ELF-1 (cell line): Measurements from ENCODE around the gene CACNA1C.

Experiments
- DNase-seq: peaks from one replicate; pipeline ENCODE4 v3.0.0-alpha.2; 2016; ENCODE audit warnings: low read depth, low spot score

Gene CACNA1C

DNA sequence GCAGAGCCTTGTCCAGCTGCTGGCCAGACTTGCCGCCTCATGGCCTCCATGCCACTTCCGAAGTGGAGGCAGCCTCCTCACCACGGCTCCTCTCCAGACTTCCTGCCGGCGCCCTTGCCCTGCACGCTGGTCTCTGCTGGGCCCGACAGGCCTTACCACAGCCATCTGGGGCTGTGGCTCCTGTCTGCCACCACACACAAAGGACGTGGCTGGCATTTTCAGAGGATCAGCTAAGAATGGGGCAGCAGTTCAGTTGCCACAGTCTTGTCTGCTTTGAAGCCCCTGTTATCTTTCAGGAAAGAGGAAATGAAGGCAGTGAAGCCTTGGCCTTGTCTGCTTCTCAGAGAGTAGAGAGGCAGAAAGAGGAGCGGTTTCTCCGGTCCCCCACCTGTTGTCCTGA lies 564.0 kb downstream of the CACNA1C start:
- no peak for DNase-seq

DNA sequence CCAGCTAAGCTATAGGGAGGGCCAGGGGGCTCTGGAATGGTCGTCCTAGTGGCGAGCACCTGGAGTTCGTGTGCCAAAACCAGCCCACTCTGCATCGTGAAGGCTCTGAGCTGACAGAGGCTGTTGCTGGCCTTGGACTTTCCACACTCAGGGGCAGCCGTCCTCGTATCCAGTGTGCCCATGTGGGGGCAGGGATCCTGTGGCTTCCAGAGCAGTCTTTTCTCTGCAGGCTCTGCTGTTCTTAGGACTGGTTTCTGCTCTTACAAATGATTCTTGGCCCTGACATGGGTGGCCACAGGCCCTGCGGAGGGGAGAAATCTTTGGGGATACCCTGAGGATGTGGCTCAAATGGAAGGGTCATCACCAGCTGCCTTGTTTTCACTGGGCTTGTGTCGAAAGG lies 564.6 kb downstream of the CACNA1C start:
- DNase-seq, result no peak

DNA sequence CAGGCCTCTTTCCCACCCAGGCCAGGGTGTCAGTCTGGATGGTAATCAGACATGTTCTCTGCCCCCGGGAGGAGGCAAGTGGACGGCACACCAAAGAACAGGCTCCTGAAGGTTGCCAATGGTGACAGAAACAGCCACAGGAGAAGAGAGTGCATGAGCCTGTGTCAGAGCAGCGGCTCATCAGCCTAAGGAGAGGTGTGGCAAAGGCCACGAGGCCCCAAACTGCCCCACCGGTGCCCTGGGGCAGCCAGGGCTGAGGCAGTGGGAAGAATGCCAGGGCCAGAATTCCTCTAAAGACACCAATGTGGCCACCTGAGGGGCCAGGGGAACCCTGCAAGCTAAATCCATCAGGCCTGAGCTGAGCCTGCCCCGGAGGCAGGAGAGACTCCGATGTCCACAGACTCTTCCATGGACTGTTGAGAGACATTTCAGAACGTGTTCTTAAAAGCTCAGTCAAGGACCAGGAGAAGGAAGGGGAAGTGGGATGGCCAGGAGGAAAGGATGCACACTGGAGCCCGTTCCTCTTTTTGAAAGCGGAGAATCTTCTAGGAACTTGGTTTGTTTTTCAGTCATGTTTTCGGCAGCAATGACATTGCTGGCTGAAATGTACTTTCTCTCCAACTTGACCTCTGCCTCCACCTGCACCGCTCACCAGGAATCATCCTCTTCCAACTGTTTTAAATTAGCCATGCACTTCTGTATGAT lies 565.7 kb downstream of the CACNA1C start:
- no peak for DNase-seq

GRCh38 chr12:2619136-2619535 lies 566.3 kb downstream of the CACNA1C start:
- no peak for DNase-seq

DNA sequence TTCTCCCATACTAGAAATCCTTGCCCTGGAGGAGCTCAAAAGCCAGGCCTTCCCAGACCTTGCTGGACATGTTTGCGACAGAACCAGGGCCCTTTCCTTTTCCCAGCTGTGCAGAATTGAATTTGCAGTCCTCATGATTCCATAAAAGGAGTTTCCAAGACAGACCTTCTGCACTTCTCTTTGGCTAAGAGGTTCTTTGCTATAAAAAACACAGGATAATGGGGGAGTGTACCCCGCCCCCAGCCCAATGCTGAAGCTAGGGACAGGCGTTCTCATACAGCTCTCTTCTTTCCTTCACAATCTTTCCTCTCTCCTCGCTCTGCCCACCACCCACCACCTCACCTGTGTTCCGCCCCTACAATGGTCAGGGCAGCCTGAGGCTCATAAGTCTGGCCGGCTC lies 569.7 kb downstream of the CACNA1C start:
- no peak for DNase-seq

GRCh38 chr12:2623472-2623871 lies 570.7 kb downstream of the CACNA1C start:
- DNase-seq, result no peak

DNA sequence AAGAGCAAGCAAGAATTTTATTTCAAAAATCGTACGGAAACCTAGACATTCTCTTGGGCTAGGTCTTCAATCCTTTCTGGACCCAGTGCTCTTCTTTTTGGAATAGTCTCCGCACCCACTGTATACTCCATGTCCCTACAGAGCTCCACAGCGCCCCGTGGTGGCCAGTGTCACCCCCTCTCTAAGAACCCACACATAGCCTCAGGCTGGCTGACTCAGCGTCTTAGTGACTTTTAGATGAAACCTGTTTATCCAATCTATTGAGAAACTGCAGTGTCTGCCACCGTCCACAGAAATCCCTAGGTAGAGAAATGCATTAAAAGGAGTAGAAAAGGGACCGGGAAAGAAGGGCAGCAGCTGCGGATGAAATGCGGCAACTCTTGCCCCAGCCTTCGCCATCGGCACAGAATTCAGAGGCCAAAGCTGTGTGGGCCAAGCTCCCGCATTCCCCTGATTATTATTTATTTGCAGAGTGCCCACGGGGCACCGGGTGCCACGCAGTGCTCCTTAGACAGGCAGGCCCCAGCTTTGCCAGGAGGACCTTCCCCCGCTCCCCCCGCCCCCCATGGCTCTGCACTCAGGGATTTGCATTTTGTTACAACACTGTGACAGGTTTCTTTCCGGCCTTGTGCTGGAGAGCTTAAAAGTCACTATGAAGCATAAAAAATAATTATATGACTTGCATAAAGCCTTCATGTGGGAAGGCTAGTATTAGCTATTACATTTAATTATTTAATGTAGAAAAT lies 571.9 kb downstream of the CACNA1C start:
- DNase-seq, result peak; percentile 93

- DNase-seq, result peak; percentile 77
Measured at GRCh38 chr12:2625289-2625612, 572.5 kb downstream of the CACNA1C start.

DNA sequence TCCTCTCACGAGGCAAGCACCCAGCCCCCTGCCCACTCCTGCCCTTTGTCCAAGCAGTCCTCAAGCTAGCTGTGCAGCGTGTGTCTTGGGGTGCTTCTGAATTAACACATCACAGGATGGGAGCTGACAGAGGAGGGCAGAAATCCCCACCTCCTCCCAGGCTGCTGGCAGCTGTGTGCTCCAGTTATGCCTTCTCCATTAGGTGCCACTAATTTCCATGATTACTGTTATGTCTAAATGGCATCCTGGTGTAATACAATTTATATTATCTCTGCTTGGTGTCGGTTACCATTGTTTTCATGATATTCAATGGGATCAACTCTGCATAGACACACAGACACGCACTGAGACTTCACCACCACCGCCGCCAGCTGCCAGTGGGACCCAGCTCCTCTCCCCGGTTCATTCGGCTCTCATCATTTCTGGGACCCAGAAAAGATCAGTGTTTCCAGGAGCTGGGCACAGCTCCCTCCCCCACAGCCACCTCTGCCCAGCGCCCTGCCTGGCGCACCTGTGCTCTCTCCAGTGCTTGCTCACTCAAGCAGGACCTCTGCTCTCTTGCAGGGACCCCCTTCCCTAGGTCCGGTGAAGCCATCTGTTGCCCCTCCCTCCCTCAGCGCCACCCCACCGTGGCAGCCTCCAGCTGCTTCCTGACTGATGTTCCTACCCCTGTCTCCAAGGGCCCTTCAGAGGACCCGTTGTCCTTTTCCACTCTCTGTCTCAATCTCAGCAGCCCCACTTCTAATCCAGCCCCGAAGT lies 574.5 kb downstream of the CACNA1C start:
- DNase-seq, result no peak

DNA sequence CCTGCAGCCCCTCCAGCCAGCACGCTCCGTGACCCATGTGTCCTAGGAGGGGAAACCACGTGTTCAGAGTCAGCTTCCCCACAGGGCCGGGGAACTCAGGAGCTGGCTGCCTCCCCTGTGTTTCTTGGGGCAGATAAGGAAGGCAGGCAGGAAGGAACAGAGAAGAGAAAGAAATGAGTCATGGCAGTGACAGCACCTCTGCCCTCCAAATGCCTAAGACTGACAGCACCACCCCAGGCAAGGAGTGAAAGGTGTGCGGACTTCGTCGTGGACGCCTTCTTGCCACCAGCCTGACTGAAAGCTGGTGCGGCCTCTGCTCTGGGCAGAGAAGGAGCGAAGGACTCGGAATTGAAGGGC lies 575.0 kb downstream of the CACNA1C start:
- DNase-seq, result peak; percentile 64

DNA sequence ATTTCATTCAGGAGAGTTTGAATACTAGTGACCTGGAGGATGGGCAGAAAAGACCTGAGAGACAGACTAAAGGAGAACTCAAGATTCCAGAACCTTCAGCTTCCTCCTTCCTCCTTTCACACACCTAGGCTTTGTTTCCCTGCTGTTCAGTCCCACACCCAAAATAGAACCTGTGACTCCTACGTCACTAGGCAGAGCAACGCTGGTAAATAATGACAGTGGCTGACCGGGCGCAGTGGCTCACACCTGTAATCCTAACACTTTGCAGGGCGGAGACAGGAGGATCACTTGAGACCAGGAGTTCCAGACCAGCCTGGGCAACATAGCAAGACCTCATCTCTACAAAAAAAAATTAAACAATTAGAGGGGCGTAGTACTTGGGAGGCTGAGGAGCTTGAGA lies 575.6 kb downstream of the CACNA1C start:
- no peak for DNase-seq

DNA sequence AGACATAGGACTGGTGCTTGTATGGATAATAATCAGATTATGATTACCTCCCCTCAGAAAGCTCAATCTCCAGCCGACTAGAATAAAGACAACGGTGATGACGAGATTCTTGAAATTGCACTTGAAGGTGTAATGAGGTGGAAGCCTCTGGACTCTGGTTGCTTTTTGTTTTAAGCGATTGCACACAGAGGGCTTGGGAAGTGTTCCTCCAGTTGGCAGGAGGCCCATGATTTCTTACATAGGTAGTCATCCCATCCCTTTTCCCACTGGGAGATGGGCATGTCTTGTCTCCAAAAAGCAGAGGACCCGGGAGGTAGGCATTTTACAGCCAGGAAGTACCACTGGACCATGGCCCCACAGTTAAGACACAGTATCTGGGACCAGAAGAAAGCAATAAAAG lies 576.3 kb downstream of the CACNA1C start:
- DNase-seq, result no peak

- DNase-seq, result no peak
Measured at GRCh38 chr12:2631653-2632350, 579.0 kb downstream of the CACNA1C start.

DNA sequence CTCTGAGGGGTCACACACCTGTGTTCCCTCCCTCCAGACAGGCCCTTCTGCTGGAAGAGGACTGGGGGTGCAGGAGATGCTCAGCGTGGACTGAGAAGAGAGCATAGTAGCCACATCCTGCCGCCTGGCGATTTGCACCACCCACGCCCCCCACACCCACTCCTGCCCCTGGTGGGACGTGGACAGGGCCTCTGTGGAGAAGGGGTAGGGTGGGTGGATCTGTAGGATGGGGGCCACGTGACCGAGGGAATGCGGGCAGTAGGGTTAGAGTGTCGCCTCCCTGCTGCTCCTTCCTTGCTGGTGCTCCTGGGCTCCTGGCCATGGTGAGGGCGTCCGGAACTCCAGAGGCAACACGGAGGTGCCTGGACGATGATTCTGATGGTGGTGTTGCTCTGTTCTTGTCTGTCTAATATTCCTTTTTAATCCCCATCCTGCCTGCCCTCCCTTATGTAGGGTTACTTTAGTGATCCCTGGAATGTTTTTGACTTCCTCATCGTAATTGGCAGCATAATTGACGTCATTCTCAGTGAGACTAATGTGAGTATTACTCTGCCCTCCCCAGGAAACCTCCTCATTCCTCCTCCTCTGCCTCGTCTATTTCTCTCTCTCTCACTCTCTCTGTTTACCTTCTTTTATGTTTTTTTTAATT lies 580.5 kb downstream of the CACNA1C start:
- no peak for DNase-seq

- no peak for DNase-seq
Measured at GRCh38 chr12:2633825-2634200, 581.0 kb downstream of the CACNA1C start.

- no peak for DNase-seq
Measured at GRCh38 chr12:2634471-2634870, 581.7 kb downstream of the CACNA1C start.

GRCh38 chr12:2636741-2637340 lies 584.1 kb downstream of the CACNA1C start:
- DNase-seq, result no peak

GRCh38 chr12:2637371-2637770 lies 584.6 kb downstream of the CACNA1C start:
- peak; percentile 75 for DNase-seq

DNA sequence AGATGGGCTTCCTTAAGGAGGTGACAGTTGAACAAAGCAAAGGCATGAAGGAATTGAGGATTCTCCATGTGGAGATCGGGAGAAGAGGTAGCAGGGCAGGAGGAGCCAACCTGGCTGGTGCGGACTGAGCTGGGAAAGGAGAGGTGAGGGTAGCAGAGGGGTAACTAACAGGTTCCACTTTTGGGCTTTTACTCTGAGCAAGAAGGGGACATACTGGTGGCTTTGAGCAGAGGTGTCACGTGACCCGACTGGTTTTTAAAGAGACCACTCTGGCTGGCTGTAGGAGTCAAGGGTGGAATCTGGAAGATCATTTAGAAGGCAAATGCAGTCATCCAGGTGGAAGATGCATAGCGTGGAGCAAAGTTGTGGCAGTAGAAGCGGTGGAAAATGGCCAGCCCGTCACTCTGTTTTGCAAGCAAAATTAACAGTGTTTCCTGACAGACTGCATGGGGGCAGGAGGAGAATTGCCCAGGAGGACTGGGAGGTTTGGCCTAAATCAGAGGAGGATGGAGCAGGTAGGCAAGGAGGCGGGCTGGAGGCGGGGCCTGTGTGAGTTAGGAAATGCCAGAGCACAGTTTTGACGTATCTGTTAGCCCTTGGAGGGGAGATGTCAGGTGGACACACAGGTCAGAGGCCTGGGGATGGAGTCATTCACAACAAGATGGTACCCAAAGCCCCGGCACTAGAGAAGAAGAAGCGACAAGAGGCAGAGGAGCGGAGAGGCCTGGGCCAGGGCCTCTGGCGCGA lies 585.7 kb downstream of the CACNA1C start:
- no peak for DNase-seq

- DNase-seq, result no peak
Measured at GRCh38 chr12:2639020-2639298, 586.2 kb downstream of the CACNA1C start.

DNA sequence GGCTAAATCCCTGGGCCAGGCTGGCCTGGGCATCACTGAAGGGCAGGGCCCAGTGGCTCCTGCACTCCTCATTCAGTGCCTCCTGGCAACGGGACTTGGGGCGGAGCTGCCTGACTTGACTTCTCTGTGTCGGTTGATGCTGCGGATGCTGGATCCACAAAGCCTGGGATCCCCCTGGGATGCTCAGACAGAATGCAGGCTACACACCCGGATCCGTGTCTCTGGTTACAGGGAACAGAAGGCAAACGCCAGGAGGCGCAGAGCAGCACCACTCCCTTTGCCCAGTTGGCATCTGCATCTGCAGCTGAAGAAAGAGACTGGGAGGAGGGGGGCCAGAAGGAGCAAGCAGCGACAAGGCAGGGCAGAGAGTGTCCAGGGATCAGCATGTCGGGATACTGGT lies 587.5 kb downstream of the CACNA1C start:
- DNase-seq, result no peak
